SK-N-SH treated with all-trans-retinoic acid at 6 μM for 48 hours (cell line): ENCODE data around the gene ELF1.

Experiments
- GLIS3 ChIP-seq: fragments of 250-450 bp; sonication (Bioruptor Pico); IDR thresholded peaks from 2 replicates; pipeline ENCODE4 v1.5.0; 2020; ENCODE audit warnings: mild to moderate bottlenecking, moderate library complexity
- ISL1 ChIP-seq: fragments of 250-450 bp; sonication (Bioruptor Pico); IDR thresholded peaks from 2 replicates; pipeline ENCODE4 v2.1.2; 2022; ENCODE audit warnings: mild to moderate bottlenecking, moderate library complexity

DNA sequence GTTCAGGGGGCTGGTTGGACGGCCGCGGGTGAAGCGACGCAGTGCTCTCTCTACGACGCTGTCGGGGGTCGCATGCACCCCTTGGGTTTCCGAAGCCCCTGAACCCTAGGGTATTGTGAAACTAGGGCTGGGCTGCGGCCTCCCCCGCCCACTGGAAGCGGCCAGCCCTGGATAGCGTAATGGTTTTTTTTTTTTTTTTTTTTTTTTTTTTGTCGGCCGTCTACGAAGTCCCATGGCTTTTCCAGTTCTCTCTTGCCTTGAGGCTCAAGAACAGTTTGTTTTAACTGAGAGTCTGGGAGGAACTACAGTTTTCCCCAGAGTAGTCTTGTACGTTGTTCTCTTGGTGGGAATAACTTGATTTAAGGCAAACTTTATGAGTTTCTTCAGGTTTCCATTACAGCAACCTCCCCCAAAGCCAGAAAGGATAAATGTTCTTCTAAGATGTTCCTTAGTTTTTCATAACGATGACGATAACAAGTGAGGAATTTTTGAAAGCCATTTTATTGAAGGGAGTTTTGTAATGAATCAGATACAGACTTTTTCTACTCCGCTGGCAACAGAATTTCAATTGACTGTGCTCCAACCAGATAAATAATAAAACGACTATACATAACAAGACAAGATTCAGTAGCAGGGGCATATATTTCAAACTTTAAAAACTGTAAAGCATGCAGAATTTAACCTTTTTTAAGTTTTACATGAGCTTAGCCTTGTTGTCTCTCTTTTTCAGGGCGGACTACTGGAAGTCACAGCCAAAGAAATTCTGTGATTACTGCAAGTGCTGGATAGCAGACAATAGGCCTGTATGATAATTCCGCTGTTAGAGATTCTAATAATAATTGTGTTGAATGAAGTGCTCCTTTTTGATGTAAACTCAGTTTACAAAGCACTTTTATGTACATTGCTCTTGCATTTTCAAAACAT, 43.1 kb upstream of the ELF1 start:
- TF ChIP-seq GLIS3 (CRISPR knock-in tag): no peak
- TF ChIP-seq ISL1 (CRISPR knock-in tag): no peak
